Heart right ventricle (tissue), 16 donors: ENCODE results near the gene EIF3J. TPM values are rescaled to one million over a fixed set of nuclear protein-coding genes. Genes with fewer than 3 reads are reported as not detected.

Source experiments
- ATAC-seq, 8 donors: fragments of 200-7000 bp; cut with Tn5 transposase; one replicate each; pipeline ENCODE4 v1.9.1; 2020; ENCODE audit warnings: mild to moderate bottlenecking in 8 of 8, moderate library complexity in 8 of 8, moderate number of reproducible peaks in 1 of 8
- DNase-seq, 2 donors: peaks; one replicate each; pipeline ENCODE4 v3.0.0-alpha.2; 2020
- H3K27ac ChIP-seq, 10 donors: fragments of 200-600 bp; sonication (generic) in 2 of 10; one replicate each; pipeline versions ENCODE4 v1.5.0 to v1.8.0; 2020 to 2022; ENCODE audit warnings: mild to moderate bottlenecking in 3 of 10
- H3K27me3 ChIP-seq, 7 donors: fragments of 200-600 bp; one replicate each; pipeline ENCODE4 v1.8.0; 2021 to 2022; ENCODE audit warnings: mild to moderate bottlenecking in 2 of 7
- H3K36me3 ChIP-seq, 9 donors: fragments of 200-600 bp; sonication (generic) in 1 of 9; one replicate each; pipeline versions ENCODE4 v1.5.0 to v1.8.0; 2020 to 2022; ENCODE audit warnings: mild to moderate bottlenecking in 2 of 9
- H3K4me1 ChIP-seq, 9 donors: fragments of 200-600 bp; sonication (generic) in 1 of 9; one replicate each; pipeline versions ENCODE4 v1.5.0 to v1.8.0; 2020 to 2022; ENCODE audit warnings: mild to moderate bottlenecking in 4 of 9
- H3K4me3 ChIP-seq, 10 donors: fragments of 200-600 bp; sonication (generic) in 2 of 10; one replicate each; pipeline versions ENCODE4 v1.5.0 to v1.8.0; 2020 to 2022; ENCODE audit warnings: mild to moderate bottlenecking in 7 of 10, moderate library complexity in 2 of 10
- H3K9me3 ChIP-seq, 11 donors: fragments of 200-600 bp in 10 of 11; sonication (generic) in 2 of 11; one replicate each; pipeline versions ENCODE4 v1.5.0 to v1.8.0; 2013 to 2022; ENCODE audit warnings: mild to moderate bottlenecking in 2 of 11, control low read depth in 1 of 11, moderate library complexity in 1 of 11
- CTCF ChIP-seq, 9 donors: fragments of 200-600 bp; sonication (generic) in 2 of 9; IDR thresholded peaks; one replicate each; pipeline versions ENCODE4 v1.5.0 to v1.8.0; 2021 to 2022; ENCODE audit warnings: antibody characterized with exemption in 9 of 9, mild to moderate bottlenecking in 5 of 9, moderate library complexity in 1 of 9
- WGBS, 2 donors: extraction: QIAGEN DNeasy Blood & Tissue Kit; methylation state at CpG; one replicate each; pipeline ENCODE4 v1.1.7; 2013; ENCODE audit warnings: inconsistent platforms in 1 of 2; 5-methylcytosine and 5-hydroxymethylcytosine counted together
- intact Hi-C, 10 donors: fragments of 100-400 bp; cut with DNase I; formaldehyde crosslinking; loops; one replicate each; pipeline versions ENCODE4 v1.11.1 to v1.14.2; 2022
- polyA plus RNA-seq, 2 donors: library from polyadenylated mRNA; stranded (reverse); fragments of 200-250 nt; gene quantifications; one replicate each; pipeline ENCODE4 v1.2.3, GENCODE V29; 2013
- total RNA-seq, 10 donors: library from RNA; stranded (reverse); fragmentation: NEBNext Ultra II Directional in 3 of 10; extraction: Animal tissue kit (Norgen Biotek cat#: 25700) in 3 of 10; gene quantifications; one replicate each; pipeline versions ENCODE4 v1.2.1 to v1.2.4, GENCODE V29; 2021 to 2023
- donor health status: Arrhythmogenic right ventricular cardiomyopathy.
- donor health status: ischemic (EF 13 %, LVEDD 7.1; RV severe dilation, severe dysfunction).
- donor health status: healthy with polysubstance abuse.
- donor health status: DM: no; HTN: yes; CAD: no.
- donor health status: DM: no; HTN: no; CAD: no.
- donor health status: ischemic (EF 25% LVEDD 6.9; RV normal size, moderate dysfunction).
- donor health status: ischemic (EF 25% LVEDD 5.7; RV mildly dilated, moderate dysfunction).
- donor health status: healthy.
- donor health status: DM: yes; HTN: yes; CAD: no.
- donor health status: Ischemic cardiomyopathy.
- donor health status: ischemic (EF 35%, LVEDD 5.7; RV mildly dilated, moderate dysfunction).
- donor health status: nonischemic (EF 11% LVEDD 7.7; RV severe dilation, severe dysfunction).
- donor health status: DM: yes; HTN: yes; CAD: no.
- donor health status: PGD.
- donor health status: ischemic (EF 29% LVEDD 5.4; RV normal size, mild dysfunction).
- donor health status: nonischemic (EF 23%, LVEDD 6.1; RV moderate dilation, normal function).

The EIF3J gene
- total and polyA plus RNA-seq, 12 donors = 30.4 to 105 (median 81.4) TPM

DNA sequence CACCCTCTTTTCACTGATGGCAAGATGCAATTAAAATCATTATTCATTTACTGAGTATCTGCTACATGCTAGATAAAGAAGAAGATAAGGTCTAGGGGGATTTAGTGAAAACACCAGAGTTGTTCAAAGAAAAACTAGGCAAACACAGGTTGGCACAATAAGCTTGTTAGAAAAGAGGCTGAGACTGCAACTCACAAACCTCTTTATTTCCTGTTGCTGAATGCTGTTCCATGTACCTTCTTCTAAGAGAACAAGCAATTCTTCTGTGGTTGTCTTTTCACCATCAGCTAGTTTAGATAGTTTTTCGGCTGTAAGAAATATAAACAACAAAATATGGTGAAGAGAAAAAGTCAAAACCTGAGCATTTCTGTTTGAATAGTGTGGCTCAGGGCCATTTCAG is 61.1 kb downstream of the EIF3J start:
- Histone ChIP-seq H3K27me3 (no peaks in the 10 kb centered on the region), H3K36me3 (peaks cover 0 to 100% (median 76%) of the 10 kb centered on the region in 9 donors), H3K27ac (no peak overlapping the region), H3K4me3 (no peak overlapping the region), H3K4me1 (peaks cover 0 to 4% (median 0%) of the 10 kb centered on the region in 9 donors), H3K9me3 (no peaks in the 10 kb centered on the region)
- no peak for DNase-seq
- no peak for TF ChIP-seq CTCF (IDR thresholded peaks at IDR 0.05)
- WGBS, 2 donors = 93 to 96% methylated on average over 1 of the region's 1 CpG
- no peak for ATAC-seq
- intact Hi-C loops = no loop called here

DNA sequence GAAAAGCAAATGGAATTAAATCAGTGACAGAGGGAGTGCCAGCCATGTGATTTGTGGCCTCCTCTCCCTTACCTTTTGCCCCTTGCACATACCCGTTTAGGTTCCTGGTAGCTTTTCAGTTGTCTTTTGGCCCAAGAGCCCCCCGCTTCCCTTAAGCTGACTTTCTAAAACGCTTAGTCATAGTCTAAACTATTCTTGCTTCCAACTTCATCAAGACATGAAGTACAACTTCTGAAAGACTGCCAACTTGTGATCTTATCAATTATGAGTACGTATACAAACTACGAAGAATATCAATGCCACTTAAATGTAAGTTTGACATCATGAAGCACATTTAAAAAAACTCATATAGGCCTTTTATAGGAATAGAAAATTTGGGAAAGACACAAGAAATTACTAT is 61.9 kb downstream of the EIF3J start:
- Histone ChIP-seq H3K27ac (peak overlapping the region in 1 of 10 donors; percentile 30), H3K27me3 (no peaks in the 10 kb centered on the region), H3K36me3 (peaks cover 0 to 100% (median 79%) of the 10 kb centered on the region in 9 donors), H3K4me1 (peaks cover 0 to 4% (median 0%) of the 10 kb centered on the region in 9 donors), H3K9me3 (no peaks in the 10 kb centered on the region), H3K4me3 (no peak overlapping the region)
- no peak for TF ChIP-seq CTCF (IDR thresholded peaks at IDR 0.05)
- ATAC-seq (no peak), DNase-seq (no peak)
- intact Hi-C loops = no loop called here
- WGBS, 2 donors = 63 to 67% methylated on average over 5 of the region's 5 CpGs

- ATAC-seq (no peak), DNase-seq (no peak)
- intact Hi-C loops = no loop called here
- 94 to 96% methylated on average over 2 of the region's 2 CpGs for WGBS, 2 donors
- TF ChIP-seq CTCF (IDR thresholded peaks at IDR 0.05) = no peak
- Histone ChIP-seq H3K27ac (no peak overlapping the region), H3K36me3 (peaks cover 0 to 100% (median 68%) of the 10 kb centered on the region in 9 donors), H3K9me3 (no peaks in the 10 kb centered on the region), H3K4me1 (no peaks in the 10 kb centered on the region), H3K4me3 (no peak overlapping the region), H3K27me3 (no peaks in the 10 kb centered on the region)
Observed at GRCh38 chr15:44603126-44603525, 66.2 kb downstream of the EIF3J start.

DNA sequence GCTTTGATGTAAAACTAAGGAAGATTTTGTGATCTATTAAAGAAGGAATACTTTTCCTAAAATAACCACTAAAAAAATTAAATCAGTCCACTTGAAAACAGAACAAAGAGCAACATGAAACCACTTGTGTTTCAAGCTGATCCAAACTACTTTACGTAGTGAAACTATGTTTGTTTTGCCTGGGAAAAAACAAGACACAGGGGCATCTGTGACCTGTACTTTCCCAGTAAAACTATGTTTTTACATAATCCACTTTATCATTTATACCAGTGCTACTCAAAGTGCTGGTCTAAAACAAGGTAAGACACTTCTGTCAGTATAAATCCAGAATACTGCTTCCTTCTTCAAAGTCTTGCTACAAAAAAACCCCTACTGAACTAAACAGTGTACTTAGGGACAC is 69.8 kb downstream of the EIF3J start:
- no peak for ATAC-seq
- no peak for DNase-seq
- Histone ChIP-seq H3K27ac (no peak overlapping the region), H3K36me3 (peaks cover 0 to 100% (median 63%) of the 10 kb centered on the region in 9 donors), H3K27me3 (no peaks in the 10 kb centered on the region), H3K4me1 (no peaks in the 10 kb centered on the region), H3K4me3 (no peak overlapping the region), H3K9me3 (no peaks in the 10 kb centered on the region)
- intact Hi-C loops = no loop called here
- no peak for TF ChIP-seq CTCF (IDR thresholded peaks at IDR 0.05)
- WGBS, 2 donors = 86% methylated on average over 1 of the region's 1 CpG

Other genes with a start within 250 kb of the EIF3J start
- 10 to 100 TPM; 23.9 to 39.4 (median 29.8) TPM for gene GOLM2, start 248.4 kb upstream of the EIF3J start, total RNA-seq
- 10 to 100 TPM; 15.3 to 16.3 TPM for gene GOLM2, start 248.4 kb upstream of the EIF3J start, polyA plus RNA-seq
- gene CTDSPL2, start 109.5 kb upstream of the EIF3J start, total RNA-seq = 10 to 100 TPM; 12.9 to 22.3 (median 19.1) TPM
- 1 to 10 TPM; 3.5 to 4.3 TPM for gene CTDSPL2, start 109.5 kb upstream of the EIF3J start, polyA plus RNA-seq
- gene SPG11, start 126.5 kb downstream of the EIF3J start, total RNA-seq = 10 to 100 TPM; 43.6 to 63.4 (median 52.7) TPM
- 10 to 100 TPM; 17.4 to 43.7 TPM for gene SPG11, start 126.5 kb downstream of the EIF3J start, polyA plus RNA-seq
- 1 to 10 TPM in 9 of 10 donors, under 1 TPM in 1; 0.77 to 8.6 (median 3.1) TPM for gene PATL2, start 174.2 kb downstream of the EIF3J start, total RNA-seq
- gene PATL2, start 174.2 kb downstream of the EIF3J start, polyA plus RNA-seq = 1 to 10 TPM in 1 of 2 donors, under 1 TPM in 1; 0.33 to 2.1 TPM
- 1,000 to 10,000 TPM in 6 of 10 donors, 100 to 1,000 TPM in 4; 782 to 5,382 (median 1,085) TPM for gene B2M, start 174.4 kb downstream of the EIF3J start, total RNA-seq
- gene B2M, start 174.4 kb downstream of the EIF3J start, polyA plus RNA-seq = 1,000 to 10,000 TPM in 1 of 2 donors, 100 to 1,000 TPM in 1; 833 to 1,897 TPM
- 100 to 1,000 TPM in 1 of 10 donors, 10 to 100 TPM in 9; 58.3 to 146 (median 70.4) TPM for gene TRIM69, start 199.4 kb downstream of the EIF3J start, total RNA-seq
- 10 to 100 TPM; 25.2 to 35.0 TPM for gene TRIM69, start 199.4 kb downstream of the EIF3J start, polyA plus RNA-seq